Memory B cell (primary cell): Measurements from ENCODE around the gene CLCNKB.

Source experiments
- ATAC-seq: fragments of 150-1000 bp; cut with Tn5 transposase; 2 replicates; pipeline ENCODE4 v1.10.0; 2021; ENCODE audit warnings: low read depth, mild to moderate bottlenecking, moderate library complexity
- DNase-seq, 2 donors: peaks; one replicate each; pipeline ENCODE4 v3.0.0; 2022; ENCODE audit warnings: low spot score in 2 of 2
- H3K27ac Mint-ChIP-seq: one replicate; pipeline ENCODE4 v1.8.0; 2022; ENCODE audit warnings: mild to moderate bottlenecking, moderate library complexity, mixed read lengths
- H3K27me3 Mint-ChIP-seq: one replicate; pipeline ENCODE4 v1.8.0; 2022; ENCODE audit warnings: mixed read lengths
- H3K36me3 Mint-ChIP-seq: one replicate; pipeline ENCODE4 v1.8.0; 2022; ENCODE audit warnings: mild to moderate bottlenecking, mixed read lengths
- H3K4me1 Mint-ChIP-seq: one replicate; pipeline ENCODE4 v1.8.0; 2022; ENCODE audit warnings: mixed read lengths
- H3K4me3 Mint-ChIP-seq: one replicate; pipeline ENCODE4 v1.8.0; 2022; ENCODE audit warnings: mild to moderate bottlenecking, moderate library complexity, mixed read lengths
- H3K9me3 Mint-ChIP-seq: one replicate; pipeline ENCODE4 v1.8.0; 2022; ENCODE audit warnings: mixed read lengths

CLCNKB gene

GRCh38 chr1:16075337-16076030, 31.9 kb downstream of the CLCNKB start:
- H3K27ac Mint-ChIP-seq: no peak overlapping the region
- ATAC-seq: no peak
- peaks cover 11% of the 10 kb centered on the region for H3K4me1 Mint-ChIP-seq
- peaks cover 11% of the 10 kb centered on the region for H3K27me3 Mint-ChIP-seq
- H3K36me3 Mint-ChIP-seq: no peaks in the 10 kb centered on the region
- no peak for DNase-seq
- no peak overlapping the region for H3K4me3 Mint-ChIP-seq
- no peaks in the 10 kb centered on the region for H3K9me3 Mint-ChIP-seq

- H3K27me3 Mint-ChIP-seq: peaks cover 11% of the 10 kb centered on the region
Observed at GRCh38 chr1:16076031-16076864, 32.7 kb downstream of the CLCNKB start.

GRCh38 chr1:16076865-16077238, 33.3 kb downstream of the CLCNKB start:
- Mint-ChIP-seq H3K4me1 (peaks cover 11% of the 10 kb centered on the region), H3K36me3 (no peaks in the 10 kb centered on the region), H3K27me3 (peaks cover 11% of the 10 kb centered on the region), H3K9me3 (no peaks in the 10 kb centered on the region), H3K4me3 (no peak overlapping the region), H3K27ac (no peak overlapping the region)
- no peak for DNase-seq
- no peak for ATAC-seq

More at GRCh38 chr1:16076031-16076864, 32.7 kb downstream of the CLCNKB start:
- Mint-ChIP-seq H3K4me3 (no peak overlapping the region), H3K4me1 (peaks cover 11% of the 10 kb centered on the region), H3K9me3 (no peaks in the 10 kb centered on the region), H3K36me3 (no peaks in the 10 kb centered on the region), H3K27ac (no peak overlapping the region)
- DNase-seq: no peak
- ATAC-seq: no peak

- H3K4me1 Mint-ChIP-seq: peaks cover 11% of the 10 kb centered on the region
- no peaks in the 10 kb centered on the region for H3K9me3 Mint-ChIP-seq
- ATAC-seq: no peak
- DNase-seq: no peak
- H3K36me3 Mint-ChIP-seq: no peaks in the 10 kb centered on the region
- H3K27me3 Mint-ChIP-seq: peaks cover 11% of the 10 kb centered on the region
- no peak overlapping the region for H3K4me3 Mint-ChIP-seq
- H3K27ac Mint-ChIP-seq: no peak overlapping the region
Observed at GRCh38 chr1:16077406-16078245, 34.0 kb downstream of the CLCNKB start.

GRCh38 chr1:16078925-16079656, 35.5 kb downstream of the CLCNKB start:
- DNase-seq: peak; percentile 64 to 73
- Mint-ChIP-seq H3K36me3 (no peaks in the 10 kb centered on the region), H3K27ac (no peak overlapping the region), H3K27me3 (peaks cover 8% of the 10 kb centered on the region), H3K4me1 (peaks cover 6% of the 10 kb centered on the region), H3K4me3 (peak overlapping the region; percentile 89), H3K9me3 (no peaks in the 10 kb centered on the region)
- peak; percentile 82 for ATAC-seq

- Mint-ChIP-seq H3K27me3 (peaks cover 3% of the 10 kb centered on the region), H3K36me3 (no peaks in the 10 kb centered on the region), H3K9me3 (no peaks in the 10 kb centered on the region), H3K4me1 (peaks cover 2% of the 10 kb centered on the region), H3K4me3 (no peak overlapping the region), H3K27ac (no peak overlapping the region)
- DNase-seq: no peak
- ATAC-seq: no peak
Observed at GRCh38 chr1:16080422-16081150, 37.0 kb downstream of the CLCNKB start.

- Mint-ChIP-seq H3K27me3 (peaks cover 1% of the 10 kb centered on the region), H3K4me1 (peaks cover 2% of the 10 kb centered on the region), H3K27ac (no peak overlapping the region), H3K36me3 (no peaks in the 10 kb centered on the region), H3K4me3 (no peak overlapping the region), H3K9me3 (no peaks in the 10 kb centered on the region)
- ATAC-seq (no peak), DNase-seq (no peak)
Observed at GRCh38 chr1:16081636-16082035, 38.1 kb downstream of the CLCNKB start.

GRCh38 chr1:16082283-16083038, 38.9 kb downstream of the CLCNKB start:
- Mint-ChIP-seq H3K27ac (no peak overlapping the region), H3K4me1 (peaks cover 2% of the 10 kb centered on the region), H3K36me3 (no peaks in the 10 kb centered on the region), H3K9me3 (no peaks in the 10 kb centered on the region), H3K4me3 (no peak overlapping the region), H3K27me3 (peaks cover 1% of the 10 kb centered on the region)
- ATAC-seq: peak; percentile 37
- DNase-seq: peak; percentile 53 to 61

GRCh38 chr1:16083486-16083885, 39.9 kb downstream of the CLCNKB start:
- H3K4me3 Mint-ChIP-seq: no peak overlapping the region
- no peak overlapping the region for H3K27ac Mint-ChIP-seq
- no peaks in the 10 kb centered on the region for H3K9me3 Mint-ChIP-seq
- peaks cover 2% of the 10 kb centered on the region for H3K4me1 Mint-ChIP-seq
- no peak for DNase-seq
- ATAC-seq: no peak
- no peaks in the 10 kb centered on the region for H3K36me3 Mint-ChIP-seq
- H3K27me3 Mint-ChIP-seq: peaks cover 1% of the 10 kb centered on the region

- peaks cover 6% of the 10 kb centered on the region for H3K4me1 Mint-ChIP-seq
- no peak for ATAC-seq
- H3K36me3 Mint-ChIP-seq: no peaks in the 10 kb centered on the region
- DNase-seq: no peak
- H3K9me3 Mint-ChIP-seq: no peaks in the 10 kb centered on the region
- no peak overlapping the region for H3K27ac Mint-ChIP-seq
- no peak overlapping the region for H3K4me3 Mint-ChIP-seq
- H3K27me3 Mint-ChIP-seq: peaks cover 8% of the 10 kb centered on the region
Observed at GRCh38 chr1:16085522-16085921, 41.9 kb downstream of the CLCNKB start.

- Mint-ChIP-seq H3K4me3 (no peak overlapping the region), H3K36me3 (no peaks in the 10 kb centered on the region), H3K4me1 (peaks cover 6% of the 10 kb centered on the region), H3K27ac (no peak overlapping the region), H3K27me3 (peaks cover 12% of the 10 kb centered on the region), H3K9me3 (no peaks in the 10 kb centered on the region)
- ATAC-seq (no peak), DNase-seq (no peak)
Observed at GRCh38 chr1:16087733-16088132, 44.2 kb downstream of the CLCNKB start.

- Mint-ChIP-seq H3K4me3 (no peak overlapping the region), H3K9me3 (no peaks in the 10 kb centered on the region), H3K27ac (no peak overlapping the region), H3K27me3 (peaks cover 11% of the 10 kb centered on the region), H3K4me1 (peaks cover 6% of the 10 kb centered on the region), H3K36me3 (no peaks in the 10 kb centered on the region)
- ATAC-seq: no peak
- no peak for DNase-seq
Observed at GRCh38 chr1:16088351-16088911, 44.8 kb downstream of the CLCNKB start.
